ENCODE measurements around the gene PSMB3. TPM values are rescaled to one million over a fixed set of nuclear protein-coding genes. Genes with fewer than 3 reads are reported as not detected.
A peak's percentile ranks its signal among the peaks of the same experiment; 100 is the strongest.

Gene PSMB3
- total RNA-seq, 2 donors from 2014 or later = 288 to 306 TPM

DNA sequence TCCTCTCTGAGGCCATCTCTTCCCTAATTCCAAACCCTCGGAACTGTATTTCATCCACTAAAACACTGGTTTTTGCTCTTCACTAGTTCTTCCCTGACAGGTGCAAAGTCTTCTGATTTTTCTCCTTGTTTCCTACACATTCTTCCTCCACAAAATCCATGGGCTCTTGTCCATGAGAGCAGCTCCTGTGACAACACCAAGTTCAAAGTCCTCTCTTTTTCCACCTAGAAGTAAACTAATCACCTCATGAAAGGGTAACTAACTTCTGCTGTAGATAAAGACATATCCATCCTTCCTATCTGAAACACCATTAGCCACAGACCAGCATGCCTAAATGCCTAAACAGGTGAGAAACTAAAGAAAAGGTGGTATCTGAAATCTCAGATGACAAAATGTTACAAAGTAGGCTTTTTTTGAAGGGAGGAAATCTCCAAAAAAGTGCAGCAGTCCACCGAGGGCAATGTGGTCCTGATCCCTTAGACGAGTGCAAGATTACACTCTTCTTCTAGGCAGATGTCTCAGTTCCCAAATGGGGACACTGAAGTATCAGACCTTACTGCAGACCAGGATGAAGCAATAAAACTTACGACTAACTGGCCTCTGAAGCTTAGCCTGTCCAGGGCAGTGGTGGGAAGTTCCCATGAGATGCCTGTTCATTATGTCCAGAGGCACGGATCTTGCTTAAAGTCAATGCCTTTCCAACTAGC, 44.1 kb downstream of the PSMB3 start:
- H3K9me3 Mint-ChIP-seq = no peaks in the 10 kb centered on the region
- no peak overlapping the region for H3K4me3 Mint-ChIP-seq
- peak overlapping the region in 1 of 2 donors; percentile 38 for H3K27ac Mint-ChIP-seq
- H3K4me1 Mint-ChIP-seq (ENCODE audit: low read depth in 2 of 2) = peaks cover 30 to 34% of the 10 kb centered on the region in 2 donors
- ATAC-seq = no peak
- no peak for DNase-seq (ENCODE audit: low spot score)
- H3K27me3 Mint-ChIP-seq = no peaks in the 10 kb centered on the region
- peaks cover 14% of the 10 kb centered on the region for H3K36me3 Mint-ChIP-seq

DNA sequence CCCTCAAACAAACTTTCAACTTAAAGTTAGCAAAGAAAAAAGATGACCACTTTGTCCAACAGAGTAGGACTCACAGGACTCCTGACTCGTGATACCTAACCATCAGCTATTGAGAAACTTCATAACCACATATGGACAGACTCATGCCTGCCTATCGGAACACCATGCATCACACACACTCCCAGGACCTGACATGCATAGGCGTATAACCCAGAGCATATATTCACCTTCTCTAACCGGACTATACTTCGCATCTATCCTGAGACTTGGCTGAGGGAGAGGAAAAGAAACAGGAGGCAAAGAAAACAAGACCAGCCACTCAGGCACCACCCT, 44.6 kb downstream of the PSMB3 start:
- no peaks in the 10 kb centered on the region for H3K27me3 Mint-ChIP-seq
- peak overlapping the region; percentile 4 for H3K4me3 Mint-ChIP-seq

DNA sequence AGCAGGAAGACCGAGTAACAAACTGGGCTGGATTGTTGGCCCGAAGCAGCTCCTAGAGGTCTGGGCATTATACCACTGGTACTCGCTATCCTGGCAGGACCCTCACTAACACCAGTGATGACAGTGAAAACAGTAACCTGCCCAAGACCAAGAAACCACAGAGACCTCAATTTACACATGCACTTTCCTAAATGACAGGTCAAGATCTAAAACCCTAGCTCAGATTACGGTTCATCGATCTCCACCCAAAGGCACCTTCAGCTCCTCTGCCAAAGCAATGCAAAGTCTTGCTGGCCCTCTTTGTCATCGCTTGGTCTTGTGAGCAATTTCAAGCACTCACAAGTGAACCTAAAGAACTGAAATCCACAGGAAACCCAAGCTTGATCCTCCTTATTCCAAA, 45.3 kb downstream of the PSMB3 start:
- Mint-ChIP-seq H3K36me3 (peaks cover 21% of the 10 kb centered on the region), H3K27ac (peak overlapping the region; percentile 82 to 95), H3K9me3 (no peaks in the 10 kb centered on the region)

More for the DNA sequence above, 44.6 kb downstream of the PSMB3 start:
- H3K27ac Mint-ChIP-seq = peak overlapping the region in 1 of 2 donors; percentile 38
- H3K4me1 Mint-ChIP-seq (ENCODE audit: low read depth in 2 of 2) = peaks cover 30 to 34% of the 10 kb centered on the region in 2 donors
- no peaks in the 10 kb centered on the region for H3K9me3 Mint-ChIP-seq
- DNase-seq (ENCODE audit: low spot score) = no peak
- H3K36me3 Mint-ChIP-seq = peaks cover 19% of the 10 kb centered on the region
- ATAC-seq = no peak

DNA sequence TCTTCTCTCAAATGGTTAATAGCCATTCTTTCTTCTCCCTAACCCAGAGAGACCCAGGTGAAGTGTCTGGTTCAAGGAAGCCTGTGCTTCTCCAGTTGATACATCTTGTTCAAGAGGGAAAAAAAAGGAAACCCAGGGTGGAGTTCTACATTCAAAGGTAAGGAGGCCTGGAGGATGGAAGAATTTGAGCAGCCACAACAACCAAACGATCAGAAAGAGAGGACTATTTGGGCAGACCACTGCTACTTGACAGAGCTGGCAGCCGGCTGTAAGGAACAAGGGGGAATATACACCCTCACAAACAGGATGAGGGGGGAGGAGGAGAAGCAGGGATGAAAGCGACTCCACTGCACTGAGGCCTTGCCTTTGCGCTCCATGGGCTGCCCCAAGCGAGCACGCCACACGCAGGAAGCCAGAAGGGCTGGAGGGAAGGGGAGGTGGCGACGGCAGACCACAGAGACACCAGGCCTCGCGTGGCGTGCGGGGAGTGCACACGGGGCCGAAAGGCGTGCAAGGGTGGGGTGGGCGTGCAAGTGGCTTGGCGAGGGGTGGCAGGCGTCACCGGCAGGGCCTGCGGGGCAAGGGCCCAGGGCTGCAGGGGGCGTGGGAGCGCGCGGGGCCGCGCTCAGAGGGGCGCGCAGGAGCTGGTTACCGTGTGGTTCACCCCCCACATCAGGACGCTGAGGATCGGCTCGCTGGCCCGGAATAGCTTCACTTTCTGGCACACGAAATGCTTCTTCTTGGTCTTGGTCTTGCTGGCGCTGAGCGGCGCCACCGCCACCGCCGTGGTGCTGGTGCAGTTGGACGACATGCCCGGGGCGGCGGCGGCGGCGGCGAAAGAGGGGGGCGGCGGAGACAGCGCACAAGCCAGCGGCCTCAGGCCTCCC, 46.3 kb downstream of the PSMB3 start:
- Mint-ChIP-seq H3K4me3 (peak overlapping the region; percentile 89), H3K36me3 (peaks cover 21% of the 10 kb centered on the region), H3K27me3 (no peaks in the 10 kb centered on the region), H3K9me3 (no peaks in the 10 kb centered on the region), H3K4me1 (ENCODE audit: low read depth in 2 of 2) (peaks cover 30 to 34% of the 10 kb centered on the region in 2 donors), H3K27ac (peak overlapping the region; percentile 82 to 95)
- DNase-seq (ENCODE audit: low spot score) (peak; percentile 72), ATAC-seq (peak; percentile 53 to 68)

More for the DNA sequence above, 45.3 kb downstream of the PSMB3 start:
- DNase-seq (ENCODE audit: low spot score) (no peak), ATAC-seq (no peak)
- H3K4me1 Mint-ChIP-seq (ENCODE audit: low read depth in 2 of 2) = peaks cover 30 to 34% of the 10 kb centered on the region in 2 donors
- peak overlapping the region; percentile 89 for H3K4me3 Mint-ChIP-seq
- no peaks in the 10 kb centered on the region for H3K27me3 Mint-ChIP-seq

DNA sequence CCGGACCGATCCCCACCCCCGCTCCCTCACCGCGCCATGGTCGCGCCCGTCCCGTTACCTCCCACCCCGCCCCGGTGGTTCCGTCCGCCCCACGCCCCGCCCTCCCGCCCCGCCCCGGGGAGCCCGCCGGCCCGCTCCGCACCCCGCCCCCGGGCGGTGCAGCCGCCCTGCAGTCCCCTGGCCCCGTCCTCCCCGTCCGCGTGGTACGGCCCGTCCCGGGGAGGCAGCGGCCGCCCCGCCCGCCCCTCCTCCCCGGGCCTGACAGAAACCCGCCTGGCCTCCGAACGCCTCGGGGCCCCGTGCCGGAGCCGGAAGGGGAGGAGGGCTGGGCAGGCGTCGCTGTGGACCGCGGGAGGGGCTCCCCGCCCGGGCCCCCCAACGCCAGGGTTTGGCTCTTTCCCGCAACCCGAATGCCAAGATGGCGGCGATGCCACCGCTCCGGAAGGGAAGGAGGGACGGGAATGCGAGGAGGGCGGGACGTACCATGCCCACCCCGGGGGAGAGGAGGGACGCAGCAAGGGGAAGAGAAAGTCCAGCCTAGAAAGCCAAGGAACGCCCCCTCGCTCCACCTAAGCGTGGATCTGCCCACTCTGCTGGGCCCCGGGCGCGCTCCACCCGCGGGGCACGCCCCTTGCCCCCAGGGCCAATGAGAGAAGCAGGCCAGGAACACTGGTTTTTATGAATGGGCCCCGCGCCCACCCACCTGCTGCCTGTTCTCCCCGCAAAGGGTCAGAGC, 47.1 kb downstream of the PSMB3 start, which contains the start of gene PIP4K2B:
PIP4K2B (minus strand) TSS at position 56 of the 736 bp plus-strand sequence. CDS start 132 bp downstream, outside the sequence.
- peak; percentile 94 for DNase-seq (ENCODE audit: low spot score)
- H3K27ac Mint-ChIP-seq = peak within 1 kb of the TSS; percentile 82 to 95
- H3K36me3 Mint-ChIP-seq = peaks cover 21% of the 10 kb centered on the region
- H3K4me1 Mint-ChIP-seq (ENCODE audit: low read depth in 2 of 2) = peaks cover 30 to 34% of the 10 kb centered on the region in 2 donors
- ATAC-seq = peak; percentile 92 to 93
- H3K27me3 Mint-ChIP-seq = no peaks in the 10 kb centered on the region
- H3K4me3 Mint-ChIP-seq = peak within 1 kb of the TSS; percentile 91
- no peaks in the 10 kb centered on the region for H3K9me3 Mint-ChIP-seq

DNA sequence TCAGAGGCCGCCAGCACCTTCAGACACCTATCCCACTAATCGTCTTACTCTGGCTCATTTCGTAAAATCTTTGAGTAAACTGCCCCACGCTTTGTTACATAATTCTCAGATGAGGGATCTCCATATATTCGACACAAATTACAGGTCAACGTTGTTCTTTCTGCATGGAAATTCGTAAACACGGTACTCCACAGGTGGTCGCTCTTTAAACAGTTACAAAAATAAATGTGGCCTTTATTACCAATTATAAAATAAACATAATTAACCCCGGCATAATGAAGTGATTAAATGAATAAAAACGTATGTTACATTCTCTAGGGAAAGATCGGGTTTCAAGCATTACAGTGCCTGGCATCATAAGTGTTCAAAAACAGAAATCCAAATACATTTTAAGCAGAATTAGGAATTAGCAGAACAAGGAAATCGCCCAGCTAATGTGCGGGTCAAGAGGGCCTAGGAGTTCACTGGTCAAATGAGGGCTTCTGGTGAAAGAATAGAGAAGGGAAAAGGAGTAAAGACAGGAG, 47.8 kb downstream of the PSMB3 start:
- Mint-ChIP-seq H3K4me3 (peak overlapping the region; percentile 91), H3K27ac (peak overlapping the region; percentile 81), H3K36me3 (peaks cover 21% of the 10 kb centered on the region), H3K4me1 (ENCODE audit: low read depth in 2 of 2) (peaks cover 30 to 34% of the 10 kb centered on the region in 2 donors), H3K9me3 (no peaks in the 10 kb centered on the region), H3K27me3 (no peaks in the 10 kb centered on the region)
- no peak for DNase-seq (ENCODE audit: low spot score)
- no peak for ATAC-seq

DNA sequence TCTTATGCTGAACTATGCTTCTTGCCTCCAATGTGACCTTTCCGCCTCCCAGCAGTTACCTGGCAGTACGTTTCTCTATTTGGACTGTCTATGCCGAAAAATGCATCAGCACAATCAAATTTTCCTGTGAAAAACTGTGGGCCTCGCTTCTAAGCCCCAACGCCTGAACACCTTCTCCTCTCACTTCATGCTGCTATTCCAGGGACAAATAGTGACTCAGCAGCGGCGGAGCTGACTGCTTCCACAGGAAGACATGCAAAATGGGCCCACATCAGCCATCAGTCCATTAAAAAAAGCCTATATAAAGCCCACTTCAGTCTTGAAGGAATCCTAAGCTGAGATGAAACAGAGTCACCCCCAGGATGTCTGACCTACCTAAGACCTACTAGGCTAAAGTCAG, 57.3 kb downstream of the PSMB3 start:
- ATAC-seq = no peak
- Mint-ChIP-seq H3K4me3 (no peak overlapping the region), H3K27ac (no peak overlapping the region), H3K27me3 (no peaks in the 10 kb centered on the region), H3K36me3 (peaks cover 24% of the 10 kb centered on the region), H3K4me1 (ENCODE audit: low read depth in 2 of 2) (no peaks in the 10 kb centered on the region), H3K9me3 (no peaks in the 10 kb centered on the region)
- no peak for DNase-seq (ENCODE audit: low spot score)

Other genes starting within 250 kb of the PSMB3 start
- gene SRCIN1, start 146.8 kb upstream of the PSMB3 start, total RNA-seq = under 1 TPM; 0.05 to 0.28 TPM
- 10 to 100 TPM; 20.5 to 41.0 TPM for gene EPOP, start 77.8 kb upstream of the PSMB3 start, total RNA-seq
- gene MLLT6, start 47.5 kb upstream of the PSMB3 start, total RNA-seq = 100 to 1,000 TPM; 319 to 324 TPM
- 10 to 100 TPM; 48.3 to 58.7 TPM for gene CISD3, start 22.4 kb upstream of the PSMB3 start, total RNA-seq
- gene PCGF2, start 4.4 kb upstream of the PSMB3 start, total RNA-seq = not detected
- 10 to 100 TPM; 25.4 to 33.2 TPM for gene PIP4K2B, start 46.8 kb downstream of the PSMB3 start, total RNA-seq
- gene CWC25, start 72.6 kb downstream of the PSMB3 start, total RNA-seq = 10 to 100 TPM; 36.8 to 39.3 TPM
- gene RPL23, start 101.0 kb downstream of the PSMB3 start, total RNA-seq = 1,000 to 10,000 TPM; 1,120 to 1,259 TPM
- gene LASP1, start 117.3 kb downstream of the PSMB3 start, total RNA-seq = 100 to 1,000 TPM; 214 to 390 TPM
- under 1 TPM in 1 of 2 donors, not detected in 1; 0.12 TPM for gene FBXO47, start 214.7 kb downstream of the PSMB3 start, total RNA-seq